Caki2 (cell line): ENCODE measurements around the gene DNAJC22. TPM values are rescaled to one million over a fixed set of nuclear protein-coding genes. Genes with fewer than 3 reads are reported as not detected.

Source experiments
- DNase-seq: peaks from one replicate; pipeline ENCODE4 v3.0.0-alpha.2; 2015; ENCODE audit warnings: low read depth
- in situ Hi-C: cut with HindIII; loops from 2 replicates; pipeline ENCODE4 v1.10.0; 2016; ENCODE audit warnings: low sequenced_read_pairs, low pct_unique_long_range_greater_than_20kb, mixed read lengths
- total RNA-seq: library from RNA; depleted of rRNA; stranded (reverse); fragments of >200 nt; shearing (Covaris generic); gene quantifications from 2 replicates; pipeline ENCODE4 v1.2.3, GENCODE V29; 2014; ENCODE audit warnings: low replicate concordance

DNAJC22 gene
- total RNA-seq, 1 experiment from 2014 or later = 22.0 TPM

DNA sequence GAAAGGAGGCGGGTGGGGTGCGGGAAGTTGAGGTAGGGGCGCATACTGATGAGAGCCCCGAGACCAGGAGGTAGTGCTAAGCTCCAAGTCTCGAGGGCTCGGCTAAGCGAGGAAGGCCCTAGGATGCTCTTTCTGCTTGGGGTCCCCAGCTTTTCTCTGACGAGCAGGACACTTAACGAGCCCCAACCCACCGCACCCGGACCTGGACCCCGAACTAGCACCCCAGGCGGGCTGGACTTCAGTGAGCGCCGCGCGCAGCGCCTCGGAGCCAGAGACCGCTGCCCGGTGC, 5.0 kb upstream of the DNAJC22 start:
- in situ Hi-C loops = no loop called here
- no peak for DNase-seq

DNA sequence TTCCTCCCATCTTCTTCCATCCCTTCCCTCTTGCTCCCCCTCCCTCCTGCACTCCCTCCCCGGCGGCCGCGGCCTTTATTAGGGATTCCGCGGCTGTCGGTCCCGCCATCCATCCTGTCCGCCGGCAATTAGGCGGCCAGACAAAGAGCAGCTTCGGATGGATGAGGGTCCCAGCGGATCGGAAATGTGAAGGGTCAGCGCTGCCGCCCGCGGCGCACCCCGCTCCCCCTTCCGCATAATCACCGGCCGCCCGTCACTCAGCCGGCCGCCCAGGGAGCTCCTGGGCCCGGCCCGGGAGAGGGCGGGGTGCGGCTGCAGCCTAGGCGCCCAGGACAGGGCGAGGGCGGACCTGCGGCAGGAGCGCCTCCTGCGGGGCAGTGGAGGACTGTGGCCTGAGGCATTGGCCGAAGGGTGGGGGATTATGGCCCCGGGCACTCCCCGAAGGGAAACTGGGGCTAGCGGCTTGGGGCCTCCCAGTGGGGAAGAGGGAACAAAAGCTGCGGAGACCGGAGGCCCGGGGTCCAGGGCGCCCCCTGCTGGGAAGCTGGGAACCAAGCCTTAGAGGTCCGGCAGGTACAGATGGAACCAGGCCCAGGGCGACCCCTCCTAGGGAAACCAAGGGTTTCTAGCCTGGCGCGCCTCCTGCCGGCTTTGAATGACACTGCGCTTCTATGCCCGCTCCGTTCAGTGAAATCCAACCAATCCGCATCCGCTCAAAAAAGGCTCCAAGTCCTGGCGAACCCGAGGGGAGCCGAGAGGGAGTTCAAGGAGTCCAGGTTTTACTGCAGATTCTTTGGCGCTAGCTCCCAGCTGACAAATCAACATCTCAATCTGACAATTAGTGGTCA, 4.4 kb upstream of the DNAJC22 start:
- no peak for DNase-seq
- in situ Hi-C loops = no loop called here

DNA sequence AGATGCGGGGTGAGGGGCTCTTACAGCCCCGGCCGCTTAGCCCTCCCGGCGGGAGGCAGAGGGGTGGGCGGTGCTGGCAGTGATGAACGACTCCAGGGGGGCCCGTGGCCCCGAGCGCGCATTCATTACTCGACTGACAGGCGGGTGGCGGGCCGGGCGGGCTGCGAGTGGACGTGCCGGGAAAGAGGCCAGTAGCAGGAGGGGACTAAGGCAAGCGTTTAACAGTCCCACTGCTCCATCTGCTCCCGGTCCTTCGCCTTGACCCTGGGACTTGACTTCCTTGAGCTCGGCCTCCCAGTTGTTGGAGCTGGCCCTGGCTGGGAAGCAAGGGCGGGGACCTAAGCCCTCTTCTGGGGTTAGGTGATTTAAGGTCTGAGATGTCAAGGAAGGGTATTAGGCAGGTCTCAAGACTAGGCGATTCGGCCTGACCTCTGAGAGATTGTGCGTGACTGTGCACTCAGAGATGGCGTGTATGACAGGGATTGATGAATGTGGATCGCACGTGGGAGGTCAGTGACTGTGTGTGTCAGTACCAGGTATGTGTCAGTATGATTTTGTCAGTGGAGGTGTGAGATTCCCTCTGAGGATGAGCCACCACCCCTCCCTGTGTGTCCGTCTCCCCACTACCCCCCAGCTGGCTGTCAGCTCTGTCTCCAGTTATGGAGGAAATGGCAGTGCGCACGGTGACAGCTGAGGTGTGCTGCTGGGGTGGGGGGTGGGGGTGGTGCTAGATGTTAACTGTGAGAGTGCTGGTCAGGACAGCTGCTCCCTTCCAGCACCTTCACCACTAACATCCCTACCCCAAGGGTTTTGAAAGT, 3.6 kb upstream of the DNAJC22 start:
- in situ Hi-C loops = no loop called here
- no peak for DNase-seq

DNA sequence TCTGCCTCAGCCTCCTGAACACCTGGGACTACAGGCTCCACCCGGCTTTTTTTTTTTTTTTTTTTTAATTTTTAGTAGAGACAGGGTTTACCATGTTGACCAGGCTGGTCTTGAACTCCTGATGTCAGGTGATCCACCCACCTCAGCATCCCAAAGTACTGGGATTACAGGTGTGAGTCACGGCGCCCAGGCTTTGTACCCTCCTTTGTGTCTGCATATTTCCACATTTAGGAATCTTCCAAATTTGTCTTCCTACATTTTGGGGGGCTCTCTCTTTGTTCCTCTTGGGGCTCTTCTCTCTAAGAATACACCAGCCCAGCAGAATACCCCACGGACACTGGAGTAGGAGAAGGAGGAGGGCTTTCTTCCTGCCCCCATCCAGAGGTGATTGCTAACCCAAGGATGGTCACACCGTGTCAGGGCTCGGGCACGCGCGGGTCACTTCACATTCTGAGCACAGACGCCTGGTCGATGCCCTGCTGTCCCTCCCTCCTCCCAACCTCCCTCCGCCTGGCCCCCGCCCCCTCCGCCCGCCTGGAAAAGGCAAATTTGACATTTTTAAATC, 2.1 kb upstream of the DNAJC22 start:
- in situ Hi-C loops = no loop called here
- DNase-seq = no peak

DNA sequence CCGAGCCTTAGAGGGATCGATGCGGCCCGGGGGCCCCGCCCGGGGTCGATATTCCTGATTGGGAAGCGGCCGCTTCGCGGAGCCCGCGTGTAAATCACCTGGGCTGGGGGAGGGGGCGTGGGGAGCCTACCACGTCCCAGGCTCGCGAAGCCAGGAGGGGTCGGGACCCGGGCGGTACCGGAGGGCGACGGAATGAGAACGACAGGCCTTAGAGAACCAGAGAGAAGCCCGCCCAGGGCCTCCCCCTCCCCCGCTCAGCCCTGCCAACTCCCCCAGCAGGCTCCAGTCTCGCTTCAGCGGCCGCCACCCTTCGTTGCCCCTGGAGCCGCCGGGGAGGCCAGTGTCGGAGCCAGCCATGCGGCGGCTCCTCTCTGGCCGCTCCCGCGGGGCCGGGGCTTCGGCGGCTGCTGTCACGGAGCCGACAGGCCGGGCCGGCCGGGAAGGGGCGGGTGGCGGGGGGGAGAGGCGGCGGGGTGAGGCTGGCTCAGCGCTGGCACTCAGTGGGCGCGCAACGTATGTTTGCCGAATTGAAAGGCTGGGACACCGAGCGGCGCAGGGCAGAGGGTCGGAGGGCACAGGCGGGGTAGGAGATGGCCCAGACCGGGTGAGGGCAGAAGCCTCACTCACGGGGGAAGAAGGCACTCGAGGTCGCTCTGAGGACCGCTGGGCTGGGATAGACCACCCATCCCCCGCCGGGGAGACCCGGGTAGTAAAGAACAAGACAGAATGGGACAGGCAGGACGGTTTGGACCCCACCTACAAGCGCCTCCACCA, 1.4 kb upstream of the DNAJC22 start:
- in situ Hi-C loops = no loop called here
- DNase-seq = peak; percentile 82

DNA sequence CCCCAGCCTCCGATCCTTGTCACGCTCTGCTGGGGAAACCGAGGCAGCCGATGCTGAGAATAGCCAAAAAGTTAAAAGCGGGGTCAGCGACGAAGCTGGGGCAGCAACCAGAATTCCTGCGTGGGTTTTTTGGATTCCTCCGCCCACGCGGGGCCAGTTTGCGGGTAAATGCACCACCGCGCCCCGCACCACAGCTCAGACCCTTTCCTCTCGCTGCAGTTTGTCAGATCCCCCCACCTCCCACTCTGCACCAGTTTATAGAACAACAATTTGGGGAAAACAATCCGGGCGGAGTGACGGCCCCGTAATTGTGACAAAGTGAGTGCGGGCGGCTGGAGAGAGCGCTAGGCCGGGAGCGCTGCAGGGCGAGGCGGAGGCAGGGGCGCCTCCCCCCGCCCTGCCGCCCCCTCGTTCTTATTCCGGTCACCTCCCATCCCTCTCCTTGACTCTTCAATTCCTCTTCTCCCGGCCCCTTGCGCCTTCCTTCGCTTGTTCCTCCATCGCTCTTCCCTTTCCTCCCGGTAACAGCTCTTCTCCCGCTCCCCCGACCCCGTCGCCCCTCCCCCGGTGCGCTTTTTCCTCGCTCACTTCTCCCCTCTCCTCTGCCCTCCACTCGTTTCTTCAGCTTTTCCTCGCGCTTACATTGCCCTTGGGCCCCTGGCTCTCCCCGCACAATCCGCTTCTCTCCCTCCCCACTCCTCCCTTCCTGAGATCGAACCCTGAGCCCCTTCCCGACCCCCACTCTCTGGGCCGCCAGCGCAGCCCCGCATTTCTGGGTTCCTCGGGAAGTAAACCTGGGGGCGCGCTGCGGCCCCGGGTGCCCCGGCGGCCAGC, 646 bp upstream of the DNAJC22 start:
- DNase-seq = no peak
- in situ Hi-C loops = no loop called here

DNA sequence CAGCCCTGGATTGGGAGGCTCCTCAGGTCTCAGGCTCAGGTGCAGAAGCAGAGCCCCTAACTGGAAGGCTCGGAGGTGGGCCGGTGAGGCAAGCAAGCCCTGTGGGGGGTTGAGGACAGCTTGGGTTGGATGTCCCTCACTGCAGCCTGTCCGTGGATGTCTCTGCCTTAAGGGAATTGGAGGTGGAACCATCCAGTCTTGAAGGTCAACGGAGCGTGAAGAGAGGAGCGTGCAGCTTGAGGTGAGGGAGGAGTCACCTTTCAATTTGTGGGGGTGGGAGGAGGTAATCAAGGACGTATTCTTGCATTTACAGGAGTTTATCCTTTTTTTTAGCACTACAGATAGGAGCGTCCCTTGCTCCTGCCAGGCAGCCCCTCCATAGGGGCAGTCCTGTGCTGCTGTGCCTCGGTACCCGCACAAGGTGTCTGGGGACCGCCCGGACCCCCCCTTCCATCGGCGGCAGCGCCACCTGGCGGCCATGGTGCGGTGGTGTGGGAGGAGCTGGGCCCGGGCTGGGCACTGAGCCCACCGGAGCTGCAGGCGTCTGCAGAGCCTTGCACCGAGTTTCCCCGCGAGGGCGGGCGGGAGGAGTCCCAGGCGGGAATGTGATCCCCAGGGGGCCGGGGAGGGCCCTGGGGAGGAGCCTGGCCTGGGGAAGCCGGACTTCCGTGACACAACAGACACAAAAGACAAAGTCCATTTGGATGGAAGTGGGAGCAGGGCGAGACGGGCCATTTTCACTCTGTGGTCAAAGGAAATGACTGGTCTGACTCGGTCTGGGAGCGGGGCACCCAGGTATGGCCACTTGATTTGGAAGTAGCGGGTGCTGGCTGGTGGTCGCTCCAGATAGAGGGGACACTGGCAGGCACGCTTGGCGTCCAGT, 864 bp downstream of the DNAJC22 start:
- peak; percentile 93 for DNase-seq
- in situ Hi-C loops = no loop called here

DNA sequence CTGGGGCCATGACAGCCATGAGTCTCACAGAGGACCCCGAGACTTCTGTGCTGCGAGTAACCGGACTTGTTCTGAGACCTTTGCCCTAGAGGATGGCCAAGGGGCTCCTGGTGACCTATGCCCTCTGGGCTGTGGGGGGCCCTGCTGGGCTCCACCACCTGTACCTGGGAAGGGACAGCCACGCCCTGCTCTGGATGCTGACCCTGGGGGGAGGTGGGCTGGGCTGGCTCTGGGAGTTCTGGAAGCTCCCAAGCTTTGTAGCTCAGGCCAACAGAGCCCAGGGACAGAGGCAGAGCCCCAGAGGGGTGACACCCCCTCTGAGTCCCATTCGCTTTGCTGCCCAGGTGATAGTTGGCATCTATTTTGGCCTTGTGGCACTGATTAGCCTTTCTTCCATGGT, 2.1 kb downstream of the DNAJC22 start:
- in situ Hi-C loops = no loop called here
- no peak for DNase-seq

DNA sequence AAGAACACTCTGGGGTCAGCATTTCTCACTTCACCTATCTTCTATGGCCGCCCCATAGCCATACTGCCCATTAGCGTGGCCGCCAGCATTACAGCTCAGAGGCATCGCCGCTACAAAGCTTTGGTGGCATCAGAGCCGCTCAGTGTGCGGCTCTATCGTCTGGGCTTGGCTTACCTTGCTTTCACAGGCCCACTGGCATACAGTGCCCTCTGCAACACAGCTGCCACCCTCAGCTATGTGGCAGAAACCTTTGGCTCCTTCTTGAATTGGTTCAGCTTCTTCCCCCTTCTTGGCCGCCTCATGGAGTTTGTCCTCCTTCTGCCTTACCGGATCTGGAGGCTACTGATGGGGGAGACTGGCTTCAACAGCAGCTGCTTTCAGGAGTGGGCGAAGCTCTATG, 2.6 kb downstream of the DNAJC22 start:
- in situ Hi-C loops = no loop called here
- no peak for DNase-seq

DNA sequence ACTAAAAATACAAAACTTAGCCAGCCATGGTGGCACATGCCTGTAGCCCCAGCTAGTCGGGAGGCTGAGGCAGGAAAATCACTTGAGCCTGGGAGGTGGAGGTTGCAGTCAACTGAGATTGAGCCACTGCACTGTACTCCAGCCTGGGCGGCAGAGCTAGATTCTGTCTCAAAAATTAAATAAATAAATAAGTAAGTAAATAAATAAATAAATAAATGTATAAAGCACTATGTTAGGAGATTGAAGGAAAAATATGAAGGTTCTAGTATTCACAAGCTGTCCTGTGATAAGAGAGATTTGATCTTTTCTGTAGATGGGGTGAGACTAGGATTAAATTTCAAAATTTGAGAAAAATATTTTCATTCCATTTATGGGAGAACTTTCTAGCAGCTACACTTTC, 5.7 kb downstream of the DNAJC22 start:
- in situ Hi-C loops = no loop called here
- DNase-seq = no peak

DNA sequence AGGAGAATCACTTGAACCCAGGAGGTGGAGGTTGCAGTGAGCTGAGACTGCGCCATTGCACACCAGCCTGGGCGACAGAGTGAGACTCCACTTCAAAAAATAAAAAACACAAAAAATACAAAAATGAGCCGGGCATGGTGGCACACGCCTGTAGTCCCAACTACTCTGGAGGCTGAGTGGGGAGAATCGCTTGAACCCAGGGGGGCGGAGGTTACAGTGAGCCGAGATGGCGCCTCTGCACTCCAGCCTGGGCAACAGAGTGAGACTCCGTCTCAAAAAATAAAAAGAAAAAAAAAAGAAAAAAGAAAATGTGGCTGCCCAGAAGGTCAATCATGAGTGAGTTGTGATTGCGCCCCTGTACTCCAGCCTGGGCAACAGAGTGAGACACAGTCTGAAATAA, 9.2 kb downstream of the DNAJC22 start:
- in situ Hi-C loops = no loop called here
- DNase-seq = no peak

DNA sequence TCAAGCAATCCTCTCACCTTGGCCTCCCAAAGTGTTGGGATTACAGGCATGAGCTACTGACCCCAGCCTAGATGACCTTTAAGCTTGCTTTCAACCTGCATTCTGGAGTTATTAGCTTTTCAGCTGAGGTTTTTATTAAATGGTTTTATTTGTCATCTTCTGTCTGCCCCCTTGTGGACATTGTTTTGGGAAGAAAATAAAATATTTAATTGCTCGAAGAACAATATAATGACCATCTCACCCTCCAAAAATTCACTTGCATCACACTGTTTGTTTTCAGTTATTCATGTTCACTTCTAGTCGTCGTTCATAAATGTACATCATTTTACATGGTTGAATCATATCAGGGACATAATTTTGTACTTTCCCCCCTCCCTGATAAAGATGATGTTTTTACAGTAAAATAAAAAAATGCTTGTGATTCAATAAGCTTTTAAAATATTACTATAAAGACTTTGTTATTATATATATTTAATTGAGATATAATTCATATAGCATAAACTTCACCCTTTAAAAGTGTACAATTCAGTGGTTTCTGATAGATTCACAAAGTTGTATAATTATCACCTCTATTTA, 10.5 kb downstream of the DNAJC22 start:
- peak; percentile 34 for DNase-seq
- in situ Hi-C loops = no loop called here

DNA sequence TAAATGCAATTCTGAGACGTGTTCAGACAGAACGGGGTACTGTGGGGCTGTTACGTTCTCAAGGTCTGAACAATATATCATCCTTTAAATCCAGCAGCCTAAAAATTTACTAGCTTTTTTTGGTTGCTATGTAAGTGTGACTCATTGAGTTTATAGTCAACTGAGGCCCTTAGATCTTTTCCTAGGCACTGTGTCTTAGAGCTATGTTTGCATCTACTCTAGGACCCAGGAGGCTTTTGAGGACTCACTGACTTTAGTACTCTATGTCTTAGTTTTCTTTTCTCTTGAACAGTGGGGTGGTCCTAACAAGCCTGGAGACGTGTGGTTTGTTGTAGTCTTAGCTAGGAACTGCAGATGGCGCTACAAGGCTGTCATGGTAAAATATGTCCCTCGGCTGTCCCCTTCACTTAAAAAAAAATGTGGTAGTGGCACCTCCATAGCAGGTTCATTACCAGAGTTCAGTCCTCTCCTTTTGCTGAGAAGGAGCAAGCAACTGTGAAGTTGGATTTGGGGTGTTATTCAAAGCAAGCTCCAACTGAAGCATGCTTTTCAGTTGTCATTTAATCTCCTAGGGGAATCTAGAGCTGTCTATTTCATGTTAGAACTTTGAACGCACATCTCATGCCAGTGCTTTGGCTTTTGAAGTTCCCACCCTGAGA, 11.9 kb downstream of the DNAJC22 start:
- peak; percentile 78 for DNase-seq
- in situ Hi-C loops = no loop called here

DNA sequence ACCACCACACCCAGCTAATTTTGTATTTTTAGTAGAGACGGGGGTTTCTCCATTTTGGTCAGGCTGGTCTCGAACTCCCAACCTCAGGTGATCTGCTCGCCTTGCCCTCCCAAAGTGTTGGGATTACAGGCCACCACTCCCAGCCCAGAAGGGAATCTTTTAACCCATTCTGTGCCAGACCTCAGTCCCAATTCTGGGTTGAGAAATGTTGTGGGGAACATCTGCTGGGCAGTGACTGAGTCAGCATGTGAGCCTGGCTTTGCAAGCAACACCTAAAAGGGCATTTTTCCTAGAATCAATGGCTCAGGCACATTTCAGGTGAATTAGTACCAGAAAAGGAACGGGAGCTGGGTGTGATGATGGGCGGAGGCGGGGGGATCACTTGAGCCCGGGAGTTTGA, 13.0 kb downstream of the DNAJC22 start:
- in situ Hi-C loops = no loop called here
- DNase-seq = no peak

DNA sequence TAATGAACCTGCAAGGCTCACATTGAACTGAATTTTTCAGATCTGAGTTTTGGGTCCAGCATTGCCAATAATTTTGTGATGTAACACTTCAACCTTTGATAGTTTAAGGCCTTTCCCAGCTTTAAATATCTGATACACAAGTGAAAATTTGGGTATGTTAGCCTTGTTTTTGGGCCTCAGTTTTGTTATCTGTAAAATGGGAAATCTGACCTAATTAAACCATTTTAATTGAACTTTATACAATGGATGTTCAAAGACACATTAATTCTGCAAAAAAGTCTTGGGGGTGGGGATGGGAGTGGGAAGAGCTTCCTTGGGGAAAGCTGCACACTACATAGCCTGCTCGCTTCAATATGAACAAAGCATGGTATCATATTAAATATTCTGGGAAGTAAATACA, 15.4 kb downstream of the DNAJC22 start:
- in situ Hi-C loops = no loop called here

DNA sequence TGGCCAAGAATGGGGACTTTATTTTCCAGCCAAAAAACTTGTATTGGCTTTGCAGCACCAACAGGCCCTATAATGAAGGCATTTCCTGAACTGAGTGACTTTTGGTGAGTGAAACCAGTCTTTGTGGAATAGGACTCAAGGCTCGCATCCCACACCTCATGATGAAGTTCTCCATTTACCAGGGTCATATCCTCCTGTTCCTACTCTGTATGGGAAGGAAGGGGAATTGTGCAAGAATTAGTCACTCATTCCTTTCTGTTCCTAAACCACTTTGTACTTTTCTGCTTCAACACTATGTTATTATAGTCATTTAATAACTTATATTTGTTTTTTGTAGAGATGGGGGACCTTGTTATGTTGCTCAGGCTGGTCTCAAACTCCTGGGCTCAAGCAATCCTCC, 18.3 kb downstream of the DNAJC22 start:
- in situ Hi-C loops = loop anchor here (5.0 kb wide), 1 partner anchor 132 kb away; no protein-coding TSS in a partner anchor
- no peak for DNase-seq

More for the DNA sequence above, 15.4 kb downstream of the DNAJC22 start:
- no peak for DNase-seq
